ENCODE data around the gene SMAD2. TPM values are rescaled to one million over a fixed set of nuclear protein-coding genes. Genes with fewer than 3 reads are reported as not detected.

Gene SMAD2
- total RNA-seq, 1 experiment from 2014 or later = 167 TPM

- Mint-ChIP-seq H3K27me3 (ENCODE audit: insufficient read depth, unreplicated experiment) (peaks cover 38% of the 10 kb centered on the region), H3K36me3 (ENCODE audit: insufficient read depth, unreplicated experiment) (no peaks in the 10 kb centered on the region), H3K4me3 (ENCODE audit: unreplicated experiment) (no peak overlapping the region), H3K4me1 (ENCODE audit: insufficient read depth, unreplicated experiment) (peaks cover 5% of the 10 kb centered on the region), H3K27ac (ENCODE audit: low read depth, unreplicated experiment) (no peak overlapping the region), H3K9me3 (ENCODE audit: unreplicated experiment) (peaks cover 6% of the 10 kb centered on the region)
- ChIA-PET CTCF (interaction anchor here (0.6 kb wide), 1 partner anchor 10 kb away, joined by 4 read pairs; no protein-coding TSS in a partner anchor), POLR2A (no interaction called here)
- no peak for DNase-seq (ENCODE audit: unreplicated experiment)
- intact Hi-C loops (cut with micrococcal nuclease) = no loop called here
- TF ChIP-seq CTCF (IDR thresholded peaks at IDR 0.05; ENCODE audit: unreplicated experiment) = no peak
- BruUV-seq (replicated peaks) = no TSS peak
Observed at GRCh38 chr18:47779381-47779780, 151.1 kb downstream of the SMAD2 start.

DNA sequence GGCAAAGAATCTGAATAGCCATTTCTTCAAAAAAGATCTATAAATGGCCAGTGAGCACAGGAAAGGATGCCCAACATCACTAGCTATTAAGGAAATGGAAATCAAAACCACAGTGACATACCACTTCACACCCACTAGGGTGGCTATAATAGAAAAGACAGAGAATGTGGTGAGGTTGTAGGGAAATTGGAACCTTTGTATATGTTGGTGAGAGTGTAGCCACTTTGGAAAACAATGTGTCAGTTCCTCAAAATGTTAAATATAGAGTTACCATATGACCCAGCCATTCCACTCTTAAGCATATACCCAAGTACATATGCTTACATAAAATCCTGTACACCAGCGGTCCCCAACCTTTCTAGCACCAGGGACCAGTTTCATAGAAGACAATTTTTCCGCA is 152.8 kb downstream of the SMAD2 start:
- no peak for DNase-seq (ENCODE audit: unreplicated experiment)
- CTCF ChIA-PET = no interaction called here
- H3K27me3 Mint-ChIP-seq (ENCODE audit: insufficient read depth, unreplicated experiment) = peaks cover 32% of the 10 kb centered on the region
- BruUV-seq (replicated peaks) = no TSS peak
- intact Hi-C loops (cut with micrococcal nuclease) = no loop called here
- H3K36me3 Mint-ChIP-seq (ENCODE audit: insufficient read depth, unreplicated experiment) = no peaks in the 10 kb centered on the region
- no peak overlapping the region for H3K27ac Mint-ChIP-seq (ENCODE audit: low read depth, unreplicated experiment)
- H3K4me3 Mint-ChIP-seq (ENCODE audit: unreplicated experiment) = no peak overlapping the region
- no peak for TF ChIP-seq CTCF (IDR thresholded peaks at IDR 0.05; ENCODE audit: unreplicated experiment)
- POLR2A ChIA-PET = interaction anchor here (0.6 kb wide), 1 partner anchor 860 kb away, joined by 3 read pairs; the partner anchor contains the start of genes KATNAL2 and PIAS2
- H3K4me1 Mint-ChIP-seq (ENCODE audit: insufficient read depth, unreplicated experiment) = peaks cover 5% of the 10 kb centered on the region
- no peaks in the 10 kb centered on the region for H3K9me3 Mint-ChIP-seq (ENCODE audit: unreplicated experiment)

GRCh38 chr18:47775961-47776360 is 154.5 kb downstream of the SMAD2 start:
- BruUV-seq (replicated peaks) = no TSS peak
- Mint-ChIP-seq H3K27me3 (ENCODE audit: insufficient read depth, unreplicated experiment) (peaks cover 32% of the 10 kb centered on the region), H3K36me3 (ENCODE audit: insufficient read depth, unreplicated experiment) (no peaks in the 10 kb centered on the region), H3K9me3 (ENCODE audit: unreplicated experiment) (no peaks in the 10 kb centered on the region), H3K4me1 (ENCODE audit: insufficient read depth, unreplicated experiment) (peaks cover 5% of the 10 kb centered on the region), H3K27ac (ENCODE audit: low read depth, unreplicated experiment) (no peak overlapping the region), H3K4me3 (ENCODE audit: unreplicated experiment) (no peak overlapping the region)
- TF ChIP-seq CTCF (IDR thresholded peaks at IDR 0.05; ENCODE audit: unreplicated experiment) = no peak
- ChIA-PET CTCF (no interaction called here), POLR2A (no interaction called here)
- intact Hi-C loops (cut with micrococcal nuclease) = no loop called here
- DNase-seq (ENCODE audit: unreplicated experiment) = no peak

DNA sequence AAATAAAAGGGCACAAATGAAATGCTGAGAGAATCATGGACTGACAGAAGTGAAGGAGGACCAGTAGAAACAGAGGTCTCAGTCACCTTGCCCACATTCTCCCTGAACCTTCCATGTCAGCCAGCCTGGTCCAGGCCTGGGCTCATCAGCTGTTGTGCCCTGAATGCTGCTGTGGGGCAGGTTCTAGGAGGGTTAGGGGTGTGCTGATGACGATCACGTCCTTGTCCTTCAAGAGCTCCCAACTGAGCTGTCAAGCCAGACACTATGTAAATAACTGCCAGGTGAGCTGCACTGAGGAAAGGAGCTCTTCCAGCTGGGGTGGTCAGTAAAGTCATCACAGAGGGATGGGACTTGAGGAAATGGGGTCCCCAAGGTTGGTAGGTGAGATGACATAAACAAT is 156.5 kb downstream of the SMAD2 start:
- CTCF ChIA-PET = interaction anchor here (0.8 to 1.2 kb wide), 4 partner anchors 20 to 250 kb away, joined by 3 to 5 read pairs (median 4); no protein-coding TSS in a partner anchor
- no peak for TF ChIP-seq CTCF (IDR thresholded peaks at IDR 0.05; ENCODE audit: unreplicated experiment)
- H3K4me3 Mint-ChIP-seq (ENCODE audit: unreplicated experiment) = no peak overlapping the region
- no TSS peak for BruUV-seq (replicated peaks)
- no peak for DNase-seq (ENCODE audit: unreplicated experiment)
- H3K36me3 Mint-ChIP-seq (ENCODE audit: insufficient read depth, unreplicated experiment) = no peaks in the 10 kb centered on the region
- no peaks in the 10 kb centered on the region for H3K4me1 Mint-ChIP-seq (ENCODE audit: insufficient read depth, unreplicated experiment)
- H3K27me3 Mint-ChIP-seq (ENCODE audit: insufficient read depth, unreplicated experiment) = peaks cover 40% of the 10 kb centered on the region
- intact Hi-C loops (cut with micrococcal nuclease) = loop anchor here (5.0 kb wide), 2 partner anchors 573 to 673 kb away; no protein-coding TSS in a partner anchor
- H3K9me3 Mint-ChIP-seq (ENCODE audit: unreplicated experiment) = no peaks in the 10 kb centered on the region
- H3K27ac Mint-ChIP-seq (ENCODE audit: low read depth, unreplicated experiment) = no peak overlapping the region
- POLR2A ChIA-PET = no interaction called here
